GM12878 (cell line): ENCODE results near the gene XAB2. TPM values are rescaled to one million over a fixed set of nuclear protein-coding genes. Genes with fewer than 3 reads are reported as not detected.
A peak's percentile ranks its signal among the peaks of the same experiment; 100 is the strongest.

Experiments used
- ATAC-seq: fragments of 200-7000 bp; cut with Tn5 transposase; 3 replicates; pipeline ENCODE4 v1.9.1; 2020; ENCODE audit warnings: mild to moderate bottlenecking, moderate library complexity
- BruUV-seq: library from RNA; stranded (reverse); fragments of 400-500 nt; replicated peaks from 2 replicates; lab custom pipeline; 2021; lab: Mats Ljungman, UMichigan
- CTCF ChIA-PET: fragments of 300-600 bp; sonication (Branson Sonifier 250); formaldehyde crosslinking; extraction: SDS; loops from one replicate; lab custom pipeline; 2021; ENCODE audit warnings: inconsistent platforms; lab: Yijun Ruan, JAX
- POLR2A ChIA-PET: fragments of 350-600 bp; formaldehyde crosslinking; extraction: SDS; loops from one replicate; lab custom pipeline; 2021; ENCODE audit warnings: inconsistent platforms; lab: Charles Lee
- RAD21 ChIA-PET: fragments of 300-600 bp; sonication (Branson Sonifier 250); formaldehyde crosslinking; loops from one replicate; lab custom pipeline; 2023; ENCODE audit warnings: antibody characterized with exemption; ENCODE audit not compliant: unreplicated experiment; lab: Charles Lee
- SMC1A ChIA-PET: fragments of 300-600 bp; sonication (Branson Sonifier 250); formaldehyde crosslinking; loops from one replicate; lab custom pipeline; 2023; ENCODE audit not compliant: unreplicated experiment, uncharacterized antibody; lab: Charles Lee
- DNase-seq: peaks from one replicate; pipeline ENCODE4 v3.0.0-alpha.2; 2011; ENCODE audit warnings: low read depth, low spot score
- FAIRE-seq: peaks from 3 replicates; lab custom pipeline; 2011; peaks lifted over from hg19 to GRCh38; lab: Jason Lieb, UNC
- H2AFZ ChIP-seq: 2 replicates; pipeline ENCODE4 v1.6.0; 2011; ENCODE audit warnings: low read depth, low read length, control low read depth; ENCODE audit not compliant: control insufficient read depth
- H3K27ac ChIP-seq: 2 replicates; pipeline ENCODE4 v1.5.1; 2011; ENCODE audit warnings: control low read depth; ENCODE audit not compliant: control insufficient read depth, insufficient read depth
- H3K27me3 ChIP-seq, 2 experiments: replicated peaks in 1 of 2; 2 replicates each; pipeline versions ENCODE4 v1.6.0 to v1.6.1; 2011; ENCODE audit warnings: low read length in 1 of 2; ENCODE audit not compliant: control insufficient read depth in 2 of 2, insufficient read depth in 2 of 2
- H3K36me3 ChIP-seq, 2 experiments: 2 replicates each; pipeline ENCODE4 v1.5.1; 2011; ENCODE audit warnings: low read length in 1 of 2; ENCODE audit not compliant: control insufficient read depth in 2 of 2, insufficient read depth in 2 of 2
- H3K4me1 ChIP-seq: 2 replicates; pipeline ENCODE4 v1.6.1; 2011; ENCODE audit warnings: mild to moderate bottlenecking, low read length, moderate library complexity, mixed read lengths; ENCODE audit not compliant: control insufficient read depth, insufficient read depth
- H3K4me2 ChIP-seq: 2 replicates; pipeline ENCODE4 v1.6.0; 2011; ENCODE audit warnings: control low read depth; ENCODE audit not compliant: control insufficient read depth, insufficient read depth
- H3K4me3 ChIP-seq: fragments of 200-600 bp; sonication (generic); 2 replicates; pipeline ENCODE4 v1.5.1; 2016
- H3K79me2 ChIP-seq: 2 replicates; pipeline ENCODE4 v1.6.0; 2011; ENCODE audit warnings: low read length; ENCODE audit not compliant: control insufficient read depth, insufficient read depth
- H3K9ac ChIP-seq: 2 replicates; pipeline ENCODE4 v1.8.0; 2011; ENCODE audit warnings: low read length, control low read depth, mixed read lengths; ENCODE audit not compliant: control insufficient read depth, insufficient read depth
- H3K9me3 ChIP-seq: replicated peaks from 3 replicates; pipeline ENCODE4 v1.5.1; 2011; ENCODE audit warnings: mild to moderate bottlenecking, low read length; ENCODE audit not compliant: control insufficient read depth, insufficient read depth
- H4K20me1 ChIP-seq: 2 replicates; pipeline ENCODE4 v1.6.0; 2011; ENCODE audit not compliant: control insufficient read depth, insufficient read depth
- EED ChIP-seq: sonication (generic); IDR thresholded peaks from 2 replicates; pipeline ENCODE4 v1.6.1; 2016; ENCODE audit warnings: antibody characterized with exemption, low read depth
- LARP7 ChIP-seq: fragments of 450-650 bp; IDR thresholded peaks from 2 replicates; pipeline ENCODE4 v1.6.1; 2017; ENCODE audit warnings: mild to moderate bottlenecking
- NFYA ChIP-seq: IDR thresholded peaks from 2 replicates; pipeline ENCODE4 v1.6.1; 2011; ENCODE audit warnings: low read depth, mild to moderate bottlenecking, low read length, improper control_type of control experiment, borderline replicate concordance
- PBX3 ChIP-seq: IDR thresholded peaks from 2 replicates; pipeline ENCODE4 v1.6.1; 2011; ENCODE audit warnings: mild to moderate bottlenecking, low read depth, low read length, moderate library complexity; ENCODE audit not compliant: insufficient replicate concordance
- POLR2A ChIP-seq: IDR thresholded peaks from 2 replicates; pipeline ENCODE4 v1.6.1; 2011; ENCODE audit warnings: low read depth, mild to moderate bottlenecking, low read length
- POLR2AphosphoS5 ChIP-seq: IDR thresholded peaks from 2 replicates; pipeline ENCODE4 v1.6.1; 2011; ENCODE audit warnings: mild to moderate bottlenecking, low read length, inconsistent platforms
- SREBF2 ChIP-seq: IDR thresholded peaks from 2 replicates; pipeline ENCODE4 v1.6.1; 2012; ENCODE audit warnings: mild to moderate bottlenecking, low read length
- WGBS: methylation state at CpG from one replicate; pipeline ENCODE4 v1.1.6; 2016; ENCODE audit warnings: low lambda C conversion rate; ENCODE audit not compliant: insufficient replicate concordance, insufficient coverage; ENCODE audit errors: missing lambda C conversion rate; 5-methylcytosine and 5-hydroxymethylcytosine counted together
- in situ Hi-C: fragments of 300-500 bp; cut with MboI; formaldehyde crosslinking; loops from 9 replicates; pipeline ENCODE4 v1.14.3; 2018; ENCODE audit warnings: mixed read lengths
- intact Hi-C: fragments of 100-400 bp; cut with micrococcal nuclease; formaldehyde crosslinking; loops from one replicate; pipeline ENCODE4 v1.14.2; 2022; ENCODE audit not compliant: unreplicated experiment
- polyA plus RNA-seq, 11 experiments: library from polyadenylated mRNA; depleted of rRNA in 4 of 11; unstranded in 6 of 11; stranded (reverse) in 5 of 11; fragments of >200 nt; fragmentation: Nextera tagmentation in 4 of 11; fragmentation: Illumina TruSeq in 1 of 11; extraction: Ambion mirVana in 4 of 11; extraction: Trizol in 1 of 11; gene quantifications; 1 replicate in 1 of 11; 2 replicates in 10 of 11; pipeline versions ENCODE4 v1.2.1 to v1.2.3, GENCODE V29; 2011 to 2016; ENCODE audit warnings: inconsistent platforms in 2 of 11, missing spikeins in 2 of 11, low read depth in 1 of 11
- total RNA-seq, 4 experiments: library from RNA; depleted of rRNA in 3 of 4; stranded (reverse); fragments of >200 nt in 3 of 4; fragmentation: Illumina TruSeq in 1 of 4; extraction: Trizol in 1 of 4; gene quantifications; 2 replicates each; pipeline versions ENCODE4 v1.2.1 to v1.2.3, GENCODE V29; 2013 to 2021

Gene XAB2
- total and polyA plus RNA-seq, 10 of the 15 experiments (the other 5 are each of a cell fraction or from before 2014, with no cell fraction given), result 0.34 to 45.1 (median 18.8) TPM

DNA sequence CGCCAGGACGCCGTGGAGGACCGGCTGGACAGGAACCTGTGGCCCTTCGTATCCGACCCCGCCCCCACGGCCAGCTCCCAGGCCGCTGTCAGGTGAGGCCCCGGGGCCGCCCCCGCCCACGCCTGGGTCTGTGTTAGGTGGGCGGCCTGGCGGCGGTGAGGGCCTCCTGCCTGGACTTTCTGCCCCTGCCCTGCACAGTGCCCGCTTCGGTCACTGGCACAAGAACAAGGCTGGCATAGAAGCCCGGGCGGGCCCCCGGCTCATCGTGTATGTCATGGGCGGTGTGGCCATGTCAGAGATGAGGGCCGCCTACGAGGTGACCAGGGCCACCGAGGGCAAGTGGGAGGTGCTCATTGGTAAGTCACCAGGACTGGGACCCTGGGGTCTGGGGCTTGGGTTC lies 17.8 kb upstream of the XAB2 start:
- no peak overlapping the region for H3K4me2 ChIP-seq

GRCh38 chr19:7646426-7646700 lies 17.0 kb upstream of the XAB2 start:
- in situ Hi-C loops (no loop called here), intact Hi-C loops (no loop called here)
- ChIA-PET CTCF (no interaction called here), SMC1A (no interaction called here), RAD21 (no interaction called here), POLR2A (no interaction called here)
- FAIRE-seq, result no peak
- Histone ChIP-seq H3K4me3 (no peak overlapping the region), H3K9ac (no peak overlapping the region), H3K9me3 (no peaks in the 10 kb centered on the region; the same call in 2 of the 3 replicates), H3K4me2 (no peak overlapping the region), H3K79me2 (no peaks in the 10 kb centered on the region), H4K20me1 (no peaks in the 10 kb centered on the region), H3K27ac (no peak overlapping the region), H2AFZ (no peak overlapping the region), H3K36me3 (no peaks in the 10 kb centered on the region; a peak in 3 of 4 replicates), H3K4me1 (peaks cover 3% of the 10 kb centered on the region), H3K27me3 (no peaks in the 10 kb centered on the region; a peak in 1 of 4 replicates)
- no peak for ATAC-seq
- BruUV-seq, result no TSS peak
- no peak for DNase-seq
- TF ChIP-seq POLR2A (0 out of 2 replicates have a peak, but pooled peaks have one; percentile 15), LARP7 (no peak)
- 84% methylated on average over 8 of the region's 8 CpGs for WGBS

More for the DNA sequence above, 17.8 kb upstream of the XAB2 start:
- ChIA-PET POLR2A (no interaction called here), CTCF (no interaction called here), SMC1A (no interaction called here)
- Histone ChIP-seq H3K4me1 (peaks cover 3% of the 10 kb centered on the region), H2AFZ (no peak overlapping the region), H3K4me3 (no peak overlapping the region), H3K79me2 (no peaks in the 10 kb centered on the region)
- ATAC-seq (no peak), DNase-seq (no peak)
- intact Hi-C loops, result no loop called here
- no peak for TF ChIP-seq EED
- no peak for TF ChIP-seq NFYA
- no peak for TF ChIP-seq PBX3
- no peak for TF ChIP-seq SREBF2
- TF ChIP-seq POLR2AphosphoS5, result no peak
- TF ChIP-seq, all 136 proteins: peak for 0
- Histone ChIP-seq H3K9me3 (no peaks in the 10 kb centered on the region; the same call in 2 of the 3 replicates), H3K9ac (no peak overlapping the region), H3K27me3 (no peaks in the 10 kb centered on the region; a peak in 1 of 4 replicates), H3K27ac (no peak overlapping the region), H3K36me3 (no peaks in the 10 kb centered on the region; a peak in 3 of 4 replicates), H4K20me1 (no peaks in the 10 kb centered on the region)
- BruUV-seq, result no TSS peak
- 92% methylated on average over 23 of the region's 26 CpGs for WGBS
- FAIRE-seq, result no peak
- in situ Hi-C loops, result no loop called here
- RAD21 ChIA-PET, result no interaction called here
